ENCODE results near the gene KRTAP10-3.

Gene KRTAP10-3

DNA sequence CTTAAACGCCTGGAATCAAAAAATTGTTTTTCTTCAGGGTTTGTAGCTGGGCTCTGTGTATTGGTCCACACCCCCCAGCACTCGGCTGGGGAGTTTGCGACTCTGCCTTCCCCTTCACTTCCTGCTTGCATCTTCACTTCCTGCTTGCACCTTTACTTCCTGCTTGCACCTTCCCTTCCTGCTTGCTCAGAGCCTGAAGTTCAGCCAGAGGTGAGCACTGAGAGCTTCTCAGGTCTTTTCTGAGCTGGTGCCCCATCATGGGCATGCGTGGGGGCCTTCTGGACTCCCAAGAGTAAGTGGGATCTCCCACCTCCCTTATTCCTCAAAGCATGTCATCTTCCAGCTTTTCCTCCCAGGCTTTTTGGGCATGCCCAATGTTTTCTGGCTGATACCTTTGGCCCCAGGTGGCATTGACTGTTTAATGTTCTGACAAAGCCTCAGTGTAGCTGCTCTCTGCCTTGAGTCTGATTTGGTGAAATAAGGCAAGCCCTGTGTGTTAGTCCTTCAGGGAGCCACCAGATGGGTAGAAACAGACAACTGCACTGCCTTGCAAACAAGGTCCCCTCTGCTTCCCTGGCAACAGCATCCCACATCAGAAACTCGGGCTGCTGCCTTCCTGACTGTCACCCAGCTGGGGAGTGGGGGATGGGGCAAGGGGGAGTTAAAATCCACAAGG, 10.8 kb downstream of the KRTAP10-3 start:
- DNase-seq (ENCODE audit: low spot score): no peak

DNA sequence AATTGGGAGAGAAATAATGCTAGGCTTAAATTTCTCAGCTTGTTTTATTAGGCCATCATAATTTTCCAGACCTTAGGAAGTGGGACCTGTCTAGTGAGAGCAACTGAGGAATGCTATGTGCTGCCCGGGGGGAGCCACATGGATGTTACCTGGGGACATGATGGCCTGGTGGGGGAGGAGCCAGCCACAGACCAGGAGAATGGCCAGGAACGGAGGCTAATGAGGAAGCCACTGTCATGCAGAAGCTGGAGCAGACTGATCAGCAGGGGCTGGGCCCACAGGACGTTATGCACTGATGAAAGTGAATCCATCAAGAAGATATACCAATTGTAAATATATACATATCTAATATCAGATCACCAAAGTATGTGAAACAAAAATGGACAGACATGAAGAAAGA, 14.0 kb downstream of the KRTAP10-3 start:
- DNase-seq (ENCODE audit: low spot score): no peak

- no peak for DNase-seq (ENCODE audit: low spot score)
These were observed 15.9 kb downstream of the KRTAP10-3 start for GRCh38 chr21:44542716-44543115.

GRCh38 chr21:44540741-44541288, 17.8 kb downstream of the KRTAP10-3 start:
- no peak for DNase-seq (ENCODE audit: low spot score)

GRCh38 chr21:44539991-44540666, 18.5 kb downstream of the KRTAP10-3 start, which contains the start of gene KRTAP10-1:
Gene KRTAP10-1, minus strand, starts transcription at chr21:44540195. Its CDS starts 45 bp downstream, at chr21:44540150.
- DNase-seq (ENCODE audit: low spot score): no peak

GRCh38 chr21:44539046-44539445, 19.5 kb downstream of the KRTAP10-3 start:
- no peak for DNase-seq (ENCODE audit: low spot score)

- no peak for DNase-seq (ENCODE audit: low spot score)
These were observed 20.4 kb downstream of the KRTAP10-3 start for GRCh38 chr21:44537930-44538911.

DNA sequence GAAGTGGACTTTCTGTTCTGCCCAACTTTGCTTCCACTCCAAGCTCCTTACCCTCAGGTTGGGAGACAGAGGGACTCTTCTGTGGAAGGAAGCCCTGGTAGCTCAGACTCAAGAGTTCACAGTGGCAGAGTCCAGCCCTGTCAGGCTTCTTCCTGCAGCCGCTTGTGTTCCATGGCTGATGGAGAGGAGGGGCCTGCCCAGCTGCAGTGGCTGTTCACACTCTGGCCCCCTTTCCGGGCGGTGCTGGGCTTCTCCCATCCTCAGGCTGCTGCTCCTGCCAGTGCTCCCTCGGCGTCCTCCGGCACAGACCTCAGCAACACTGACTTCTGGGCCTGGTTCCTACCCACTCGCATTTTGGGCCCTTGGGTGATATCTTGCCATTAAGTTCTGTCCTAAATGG, 22.6 kb downstream of the KRTAP10-3 start:
- no peak for DNase-seq (ENCODE audit: low spot score)

GRCh38 chr21:44534688-44535087, 23.9 kb downstream of the KRTAP10-3 start:
- DNase-seq (ENCODE audit: low spot score): no peak

GRCh38 chr21:44533891-44534627, 24.5 kb downstream of the KRTAP10-3 start:
- no peak for DNase-seq (ENCODE audit: low spot score)

GRCh38 chr21:44533121-44533890, 25.3 kb downstream of the KRTAP10-3 start:
- no peak for DNase-seq (ENCODE audit: low spot score)

DNA sequence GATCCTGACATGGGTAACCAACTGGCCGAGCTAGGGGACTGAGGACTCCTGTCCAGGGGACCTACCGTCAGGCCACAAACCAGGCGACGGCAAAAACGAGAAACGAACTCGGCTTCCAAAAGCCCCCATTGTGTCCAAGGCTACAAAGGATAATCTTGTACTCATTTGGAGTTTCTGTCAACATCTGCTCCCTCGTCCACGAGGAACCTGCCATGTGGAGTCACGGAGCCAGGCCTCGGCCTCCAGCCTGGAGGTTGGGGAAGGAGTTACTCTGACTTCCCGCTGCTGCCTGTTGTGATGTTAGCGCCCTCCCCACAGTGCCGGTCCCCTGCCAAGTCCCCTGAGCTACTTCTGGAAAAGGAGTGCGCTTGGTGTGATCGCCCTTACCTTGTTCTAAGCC, 25.9 kb downstream of the KRTAP10-3 start:
- DNase-seq (ENCODE audit: low spot score): no peak

DNA sequence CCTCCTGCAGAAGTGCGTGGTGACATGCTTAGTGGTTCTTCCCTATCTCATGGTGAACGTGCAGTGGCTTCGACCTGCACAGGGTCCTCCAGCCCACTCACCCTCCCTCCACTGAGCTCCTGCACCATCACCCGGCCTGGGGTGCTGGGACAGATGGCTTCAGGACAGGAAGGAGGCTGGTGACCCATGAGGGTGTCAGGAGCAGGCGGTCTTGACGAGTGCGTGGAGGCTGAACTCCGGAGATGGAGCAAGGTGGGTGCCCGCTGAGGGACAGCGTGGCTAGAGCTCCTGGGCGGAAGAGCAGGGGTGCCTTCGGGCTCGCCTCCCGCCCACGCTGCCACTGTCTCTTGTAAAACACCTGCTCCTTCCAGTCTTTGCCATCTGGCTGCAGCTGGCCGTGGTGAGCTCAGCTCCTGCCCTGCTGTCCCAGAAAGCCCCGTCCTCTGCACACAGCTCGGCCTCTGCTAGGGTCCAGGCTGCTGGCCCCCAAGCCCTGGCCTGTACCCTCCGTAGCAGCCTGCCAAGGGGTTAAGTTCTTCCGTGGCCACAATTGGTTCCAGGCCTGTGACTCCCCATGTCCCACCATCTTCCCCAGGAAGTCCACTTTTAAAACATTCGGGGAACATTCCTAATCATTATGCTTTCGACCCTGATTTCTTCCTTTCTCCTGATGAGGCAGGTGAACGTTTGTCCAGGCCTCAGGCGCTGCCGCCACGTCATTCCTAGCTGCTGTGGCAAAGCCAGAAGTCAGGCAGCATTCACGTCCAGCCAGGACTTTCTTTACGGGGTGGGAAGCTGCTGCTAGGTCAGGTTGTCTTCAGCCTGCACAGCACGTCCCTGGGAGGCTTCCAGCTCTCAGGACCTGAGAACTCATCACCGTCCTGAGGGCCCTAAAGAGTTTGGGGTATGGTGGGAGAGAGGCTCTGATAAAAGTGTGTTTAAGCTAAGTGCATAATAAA, 26.7 kb downstream of the KRTAP10-3 start:
- no peak for DNase-seq (ENCODE audit: low spot score)

GRCh38 chr21:44530903-44531605, 27.5 kb downstream of the KRTAP10-3 start:
- no peak for DNase-seq (ENCODE audit: low spot score)

DNA sequence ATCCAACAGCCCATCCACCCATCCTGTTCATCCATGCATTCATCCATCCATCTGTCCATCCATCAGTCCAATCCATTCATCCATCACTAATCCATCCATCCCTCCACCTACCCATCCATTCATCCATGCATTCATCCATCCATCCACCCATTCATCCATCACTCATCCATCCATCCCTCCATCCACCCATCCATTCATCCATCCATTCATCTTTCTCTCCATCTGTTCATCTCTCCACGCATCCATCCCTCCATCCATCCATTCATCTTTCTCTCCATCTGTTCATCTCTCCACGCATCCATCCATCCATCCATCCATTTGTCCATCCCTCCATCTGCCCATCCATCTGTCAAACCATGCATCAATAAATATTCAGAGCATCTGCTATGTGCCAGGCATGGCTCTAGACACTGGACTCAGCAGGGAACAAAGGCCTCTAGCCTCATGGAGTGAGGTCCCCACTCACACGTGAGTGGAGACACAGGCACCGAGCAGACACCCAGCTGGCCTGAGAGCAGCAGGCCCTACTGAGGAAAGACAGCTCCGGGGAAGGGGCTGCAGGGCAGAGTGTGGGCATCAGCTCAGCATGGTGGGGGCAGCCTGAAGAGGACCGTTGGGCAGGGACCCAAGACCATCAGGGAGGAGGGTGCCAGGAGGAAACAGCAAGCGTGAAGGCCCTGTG, 28.2 kb downstream of the KRTAP10-3 start:
- no peak for DNase-seq (ENCODE audit: low spot score)

DNA sequence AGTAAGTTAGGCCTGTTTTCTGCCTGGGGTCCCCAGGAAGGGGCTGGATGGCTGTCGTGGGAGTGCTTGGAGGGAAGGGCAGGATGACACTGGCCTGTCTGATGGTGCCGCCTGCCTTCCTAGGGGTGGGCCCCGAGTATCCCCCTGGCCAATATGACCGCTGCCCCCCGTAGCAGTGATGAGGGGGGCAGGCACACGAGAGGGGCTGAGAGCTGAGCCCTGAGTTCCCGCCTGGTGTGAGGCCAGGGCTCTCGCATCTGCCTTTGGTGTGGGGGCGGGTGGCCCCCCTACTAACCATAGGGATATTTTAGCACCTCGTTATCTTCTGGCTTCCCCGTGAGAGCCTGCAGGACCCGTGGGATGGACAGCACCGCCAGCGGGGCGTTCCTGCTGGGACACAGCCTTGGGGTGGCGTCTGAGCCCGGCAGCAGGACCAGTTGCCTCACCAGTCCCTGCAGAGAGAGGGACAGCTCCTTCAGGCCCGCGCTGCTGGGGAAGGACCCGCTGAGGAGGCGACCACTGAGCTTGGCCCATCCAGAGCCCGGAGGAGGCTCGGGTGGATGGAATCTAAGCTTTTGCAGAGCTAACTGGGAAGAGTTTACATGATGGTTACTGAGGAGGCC, 29.0 kb downstream of the KRTAP10-3 start:
- DNase-seq (ENCODE audit: low spot score): no peak

GRCh38 chr21:44529011-44529421, 29.6 kb downstream of the KRTAP10-3 start:
- DNase-seq (ENCODE audit: low spot score): no peak

DNA sequence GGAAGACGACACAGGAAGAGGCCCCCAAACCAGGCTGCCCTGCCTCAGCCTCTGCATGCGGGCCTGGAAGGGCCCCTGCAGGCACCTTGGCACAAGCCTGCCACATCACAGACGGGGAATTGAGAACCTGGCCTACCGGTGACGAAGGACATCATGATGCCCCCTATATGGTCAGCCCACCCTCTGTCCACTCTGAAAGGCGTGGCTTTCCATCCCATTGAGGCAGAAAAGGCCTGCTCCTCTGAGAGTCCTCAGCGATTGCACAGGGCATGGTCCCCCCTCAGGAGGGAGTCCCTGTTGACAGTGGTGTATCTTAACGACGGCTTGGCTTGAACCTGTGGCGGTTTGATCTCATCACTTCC, 30.0 kb downstream of the KRTAP10-3 start:
- DNase-seq (ENCODE audit: low spot score): no peak
